ENCODE data around the gene AOPEP.

AOPEP gene

GRCh38 chr9:95107001-95107749, 380.7 kb downstream of the AOPEP start:
- Histone ChIP-seq H4K20me1 (ENCODE audit: insufficient read depth, low read length) (no peaks in the 10 kb centered on the region), H3K9me3 (ENCODE audit: insufficient read depth, low read length) (no peaks in the 10 kb centered on the region), H3K4me3 (ENCODE audit: low read length) (no peak overlapping the region), H3K36me3 (replicated peaks; ENCODE audit: low read depth, low read length) (peaks cover 3% of the 10 kb centered on the region), H3K4me1 (ENCODE audit: low read length) (no peaks in the 10 kb centered on the region), H3K27me3 (ENCODE audit: low read depth, low read length) (no peaks in the 10 kb centered on the region), H2AFZ (ENCODE audit: low read depth, low read length) (no peak overlapping the region), H3K79me2 (ENCODE audit: low read length) (no peaks in the 10 kb centered on the region), H3K27ac (ENCODE audit: low read length) (no peak overlapping the region), H3K9ac (ENCODE audit: low read length) (no peak overlapping the region), H3K4me2 (ENCODE audit: low read length) (no peak overlapping the region)
- TF ChIP-seq EZH2phosphoT487 (IDR thresholded peaks at IDR 0.05; ENCODE audit: low read depth) (no peak), CTCF (IDR thresholded peaks at IDR 0.05; ENCODE audit: low read depth, low read length) (no peak)

DNA sequence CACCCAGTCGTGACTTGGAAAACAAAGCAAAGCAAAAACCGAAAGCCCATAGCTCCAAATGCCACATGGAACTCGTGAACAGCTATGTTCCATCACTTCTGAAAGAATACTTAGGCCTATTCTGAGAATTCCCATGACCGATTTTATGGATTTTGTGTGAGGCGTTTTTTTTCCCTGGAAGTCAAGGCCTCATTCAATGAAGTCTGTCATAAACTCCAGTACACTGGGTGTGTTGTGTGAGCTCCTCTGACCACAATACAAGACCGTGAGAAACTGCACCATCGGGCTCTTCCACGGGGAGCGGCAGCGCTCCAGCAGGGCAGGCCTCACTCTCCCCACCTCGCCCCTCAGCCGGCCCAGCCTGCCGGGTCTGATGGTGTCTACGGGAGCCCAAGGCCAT, 381.5 kb downstream of the AOPEP start:
- no peak overlapping the region for H2AFZ ChIP-seq (ENCODE audit: low read depth, low read length)
- TF ChIP-seq CTCF (IDR thresholded peaks at IDR 0.05; ENCODE audit: low read depth, low read length), result no peak
- no peak for TF ChIP-seq EZH2phosphoT487 (IDR thresholded peaks at IDR 0.05; ENCODE audit: low read depth)
- H3K4me3 ChIP-seq (ENCODE audit: low read length), result no peak overlapping the region
- no peak overlapping the region for H3K27ac ChIP-seq (ENCODE audit: low read length)
- no peaks in the 10 kb centered on the region for H3K79me2 ChIP-seq (ENCODE audit: low read length)
- no peaks in the 10 kb centered on the region for H3K9me3 ChIP-seq (ENCODE audit: insufficient read depth, low read length)
- no peak overlapping the region for H3K9ac ChIP-seq (ENCODE audit: low read length)
- H3K36me3 ChIP-seq (replicated peaks; ENCODE audit: low read depth, low read length), result peaks cover 3% of the 10 kb centered on the region
- H3K4me1 ChIP-seq (ENCODE audit: low read length), result no peaks in the 10 kb centered on the region
- H3K4me2 ChIP-seq (ENCODE audit: low read length), result no peak overlapping the region
- no peaks in the 10 kb centered on the region for H3K27me3 ChIP-seq (ENCODE audit: low read depth, low read length)
- no peaks in the 10 kb centered on the region for H4K20me1 ChIP-seq (ENCODE audit: insufficient read depth, low read length)

DNA sequence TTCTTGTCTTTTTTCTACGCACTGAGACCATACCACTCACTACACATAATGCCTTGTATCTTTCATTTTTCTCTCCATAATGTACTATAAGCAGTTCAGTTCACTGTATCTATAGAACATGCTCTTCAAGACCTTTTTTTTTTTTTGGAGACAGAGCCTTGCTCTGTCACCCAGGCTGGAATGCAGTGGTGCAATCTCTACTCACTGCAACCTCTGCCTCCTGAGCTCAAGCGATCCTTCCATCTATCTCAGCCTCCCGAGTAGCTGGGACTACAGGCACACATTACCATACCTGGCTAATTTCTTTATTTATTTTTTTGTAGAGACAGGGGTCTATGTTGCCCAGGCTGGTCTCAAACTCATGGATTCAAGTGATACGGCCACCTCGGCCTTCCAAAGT, 382.3 kb downstream of the AOPEP start:
- H3K36me3 ChIP-seq (replicated peaks; ENCODE audit: low read depth, low read length), result peaks cover 3% of the 10 kb centered on the region
- TF ChIP-seq EZH2phosphoT487 (IDR thresholded peaks at IDR 0.05; ENCODE audit: low read depth) (no peak), CTCF (IDR thresholded peaks at IDR 0.05; ENCODE audit: low read depth, low read length) (no peak)
- H4K20me1 ChIP-seq (ENCODE audit: insufficient read depth, low read length), result no peaks in the 10 kb centered on the region
- H3K27ac ChIP-seq (ENCODE audit: low read length), result no peak overlapping the region
- H3K4me1 ChIP-seq (ENCODE audit: low read length), result no peaks in the 10 kb centered on the region
- no peaks in the 10 kb centered on the region for H3K79me2 ChIP-seq (ENCODE audit: low read length)
- no peak overlapping the region for H3K4me3 ChIP-seq (ENCODE audit: low read length)
- no peak overlapping the region for H3K9ac ChIP-seq (ENCODE audit: low read length)
- H3K4me2 ChIP-seq (ENCODE audit: low read length), result no peak overlapping the region
- H3K9me3 ChIP-seq (ENCODE audit: insufficient read depth, low read length), result no peaks in the 10 kb centered on the region
- no peaks in the 10 kb centered on the region for H3K27me3 ChIP-seq (ENCODE audit: low read depth, low read length)
- no peak overlapping the region for H2AFZ ChIP-seq (ENCODE audit: low read depth, low read length)

DNA sequence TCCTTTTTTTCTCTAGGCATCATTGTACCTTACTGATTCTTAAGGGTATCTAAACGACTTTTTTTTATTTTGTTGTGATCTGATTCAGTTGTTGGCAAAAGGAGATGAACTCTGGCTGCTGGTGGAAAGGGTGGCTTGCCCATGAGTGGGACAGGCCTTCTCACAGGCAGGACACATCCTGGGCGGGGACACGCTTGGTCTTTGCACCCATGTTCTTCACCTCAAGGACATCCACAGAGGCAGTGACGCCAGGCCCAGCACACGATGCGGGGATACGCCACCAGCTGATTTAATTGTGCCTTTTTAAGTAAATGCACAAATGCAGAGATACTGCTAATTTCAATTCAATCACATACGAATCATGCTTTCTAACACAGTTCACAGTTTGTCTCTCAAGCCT, 383.0 kb downstream of the AOPEP start:
- H2AFZ ChIP-seq (ENCODE audit: low read depth, low read length), result no peak overlapping the region
- no peak overlapping the region for H3K27ac ChIP-seq (ENCODE audit: low read length)
- H3K79me2 ChIP-seq (ENCODE audit: low read length), result no peaks in the 10 kb centered on the region
- H3K36me3 ChIP-seq (replicated peaks; ENCODE audit: low read depth, low read length), result peaks cover 7% of the 10 kb centered on the region
- no peak for TF ChIP-seq EZH2phosphoT487 (IDR thresholded peaks at IDR 0.05; ENCODE audit: low read depth)
- no peak for TF ChIP-seq CTCF (IDR thresholded peaks at IDR 0.05; ENCODE audit: low read depth, low read length)
- peaks cover 2% of the 10 kb centered on the region for H3K4me1 ChIP-seq (ENCODE audit: low read length)
- H3K4me2 ChIP-seq (ENCODE audit: low read length), result no peak overlapping the region
- H3K27me3 ChIP-seq (ENCODE audit: low read depth, low read length), result no peaks in the 10 kb centered on the region
- H3K9ac ChIP-seq (ENCODE audit: low read length), result no peak overlapping the region
- no peaks in the 10 kb centered on the region for H3K9me3 ChIP-seq (ENCODE audit: insufficient read depth, low read length)
- H4K20me1 ChIP-seq (ENCODE audit: insufficient read depth, low read length), result no peaks in the 10 kb centered on the region
- H3K4me3 ChIP-seq (ENCODE audit: low read length), result no peak overlapping the region

Data from OCI-LY3 (cell line).